ENCODE measurements around the gene PLSCR4.
"Not testable (repeated sequence)": the region's sequence is repeated elsewhere in the genome, so short reads cannot be mapped to it uniquely, and the experiment has no call there.

Gene PLSCR4

GRCh38 chr3:146249921-146250320, 984 bp downstream of the PLSCR4 start:
- no peak for DNase-seq (ENCODE audit: low read depth in 2 of 2, low spot score in 1 of 2)

- no peak for DNase-seq (ENCODE audit: low read depth in 2 of 2, low spot score in 1 of 2)
These were observed 3.0 kb downstream of the PLSCR4 start for GRCh38 chr3:146247911-146248310.

DNA sequence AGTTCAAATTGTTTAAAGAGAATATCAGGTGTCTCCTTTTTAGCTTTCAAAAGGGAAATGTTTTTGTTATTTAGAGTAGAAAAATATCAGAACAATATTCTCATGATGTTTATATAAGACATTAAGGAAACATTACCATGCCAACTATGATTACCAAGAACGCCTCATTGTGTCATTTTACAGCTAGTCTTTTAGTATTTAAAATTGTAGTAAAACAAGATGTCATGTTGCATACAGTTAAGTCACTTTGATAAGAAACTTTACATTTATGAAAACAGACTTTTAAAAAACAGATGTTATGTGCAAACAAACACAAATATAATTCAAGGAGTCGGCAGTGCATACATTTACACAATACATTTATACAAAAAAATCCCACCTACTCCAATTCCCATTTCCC, 4.4 kb downstream of the PLSCR4 start:
- no peak for DNase-seq (ENCODE audit: low read depth in 2 of 2, low spot score in 1 of 2)

DNA sequence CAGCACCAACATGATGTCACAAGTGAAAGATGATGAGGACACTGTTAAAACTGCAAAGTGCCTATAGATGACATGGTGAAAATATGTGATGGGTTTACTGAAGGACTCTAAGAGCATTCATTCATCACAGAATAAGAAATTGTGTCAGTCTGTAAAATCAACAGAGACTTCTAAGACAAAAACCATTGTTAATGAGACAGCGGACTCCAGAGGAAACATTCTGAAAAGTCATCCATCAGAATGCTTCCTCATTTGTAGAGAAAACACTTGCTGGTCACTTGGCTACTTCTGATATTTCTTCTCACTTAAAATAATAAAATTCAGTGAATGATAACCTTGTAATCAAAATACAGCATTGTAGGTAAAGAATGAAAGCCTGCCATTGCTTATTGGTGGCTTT, 7.3 kb downstream of the PLSCR4 start:
- DNase-seq (ENCODE audit: low read depth in 2 of 2, low spot score in 1 of 2): no peak

GRCh38 chr3:146241523-146242240, 9.2 kb downstream of the PLSCR4 start:
- DNase-seq (ENCODE audit: low read depth in 2 of 2, low spot score in 1 of 2): no peak

DNA sequence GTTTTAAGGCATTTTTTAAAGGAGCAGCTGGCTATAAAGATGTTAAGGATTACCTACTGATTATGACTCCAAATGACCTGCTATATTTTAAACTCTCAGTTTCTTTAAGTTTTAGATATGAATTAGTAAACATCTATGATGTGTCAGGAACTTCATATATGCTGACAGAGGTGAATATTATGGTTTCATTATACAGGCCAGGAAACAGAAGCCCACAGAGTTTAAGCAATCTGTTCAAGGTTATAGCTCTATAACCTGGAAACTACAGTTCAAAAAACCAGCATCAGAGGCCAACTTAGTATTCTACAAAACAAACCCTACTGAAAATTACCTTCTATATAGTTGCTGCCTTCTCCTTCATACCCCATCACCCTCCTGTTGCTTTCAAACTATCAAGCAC, 17.4 kb downstream of the PLSCR4 start:
- DNase-seq (ENCODE audit: low read depth in 2 of 2, low spot score in 1 of 2): no peak

DNA sequence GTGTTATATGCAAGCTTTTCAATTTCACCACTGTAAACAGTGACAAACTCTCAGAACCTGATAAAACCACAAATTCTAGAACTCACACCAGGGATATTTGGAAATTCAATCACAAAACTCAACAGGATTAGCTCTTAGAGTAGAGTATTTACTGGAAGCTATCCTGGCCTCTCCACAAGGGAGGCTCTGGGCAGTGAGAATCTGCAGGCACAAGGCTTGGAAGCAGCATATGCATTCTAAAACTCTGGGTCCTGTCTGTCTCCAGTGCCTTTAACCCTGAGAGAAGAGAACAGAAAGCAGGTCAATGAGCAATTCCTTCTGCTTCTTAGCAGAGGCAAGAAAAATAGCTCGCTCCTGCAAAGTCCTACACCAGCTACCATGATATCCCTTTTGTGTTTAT, 23.4 kb downstream of the PLSCR4 start:
- no peak for DNase-seq (ENCODE audit: low read depth in 2 of 2, low spot score in 1 of 2)

DNA sequence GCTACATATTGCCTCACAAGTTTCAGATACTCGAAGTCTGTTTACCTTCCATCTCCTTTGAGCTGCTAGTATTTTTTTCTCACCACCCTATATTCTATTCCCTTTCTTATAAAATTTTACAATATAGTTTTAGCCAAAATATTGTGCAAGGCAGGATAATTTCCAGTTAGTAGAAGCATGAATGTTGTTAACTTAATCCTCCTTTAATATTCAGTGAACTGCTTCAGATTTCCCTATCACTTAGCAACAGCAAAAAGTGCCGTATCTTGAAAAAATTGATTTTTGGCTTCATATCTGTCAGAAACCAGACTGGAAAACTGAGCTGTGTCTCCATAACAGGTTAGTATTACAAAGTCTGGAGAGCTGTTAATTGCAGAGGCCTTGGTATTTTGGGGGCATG, 24.0 kb downstream of the PLSCR4 start:
- DNase-seq (ENCODE audit: low read depth in 2 of 2, low spot score in 1 of 2): no peak

- DNase-seq (ENCODE audit: low read depth in 2 of 2, low spot score in 1 of 2): not testable (repeated sequence)
These were observed 25.4 kb downstream of the PLSCR4 start for GRCh38 chr3:146225458-146225857.

- DNase-seq (ENCODE audit: low read depth in 2 of 2, low spot score in 1 of 2): no peak
These were observed 27.2 kb downstream of the PLSCR4 start for GRCh38 chr3:146223401-146224373.

DNA sequence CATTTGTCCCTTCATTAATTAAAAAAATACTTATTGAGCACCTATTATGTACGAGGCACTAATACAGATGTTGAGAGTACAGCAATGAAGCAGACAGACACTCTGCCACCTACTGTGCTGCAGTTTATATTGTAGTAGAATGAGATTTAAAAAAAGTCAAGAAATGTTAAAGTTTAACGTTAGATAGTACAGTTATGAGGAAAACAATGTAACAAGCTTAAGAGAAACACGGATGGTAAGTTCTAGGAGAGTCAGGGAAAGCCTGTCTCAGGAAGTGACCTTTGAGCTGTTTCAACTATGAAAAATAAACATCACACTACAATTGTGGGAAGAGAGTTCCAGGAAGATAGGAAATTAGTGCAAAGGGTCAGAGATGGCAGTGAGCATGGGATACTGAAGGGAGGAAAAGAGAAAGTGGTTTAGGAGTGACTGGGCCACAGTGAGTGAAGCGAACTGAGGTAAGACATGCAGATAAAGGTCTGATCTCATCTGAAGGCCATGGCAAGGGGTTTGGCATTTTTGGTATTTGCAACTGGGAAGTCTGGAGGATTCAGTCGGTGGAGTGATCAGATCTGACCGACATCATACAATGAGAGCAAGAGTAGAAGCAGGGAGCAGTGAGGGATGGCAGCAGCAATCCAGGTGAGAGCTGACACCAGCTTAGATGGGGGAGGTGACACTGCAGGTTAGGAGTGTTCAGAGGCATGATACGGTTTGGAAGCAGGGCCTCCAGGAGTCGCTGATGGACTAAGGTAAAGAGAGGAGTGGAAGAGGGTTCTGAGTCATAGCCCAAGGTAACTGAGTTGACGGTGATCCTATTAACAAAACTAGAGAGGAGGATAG, 28.5 kb downstream of the PLSCR4 start:
- no peak for DNase-seq (ENCODE audit: low read depth in 2 of 2, low spot score in 1 of 2)

- DNase-seq (ENCODE audit: low read depth in 2 of 2, low spot score in 1 of 2): no peak
These were observed 29.6 kb downstream of the PLSCR4 start for GRCh38 chr3:146221276-146221675.

GRCh38 chr3:146218880-146219866, 31.7 kb downstream of the PLSCR4 start:
- DNase-seq (ENCODE audit: low read depth in 2 of 2, low spot score in 1 of 2): no peak

- DNase-seq (ENCODE audit: low read depth in 2 of 2, low spot score in 1 of 2): no peak
These were observed 33.6 kb downstream of the PLSCR4 start for GRCh38 chr3:146217324-146217723.

- no peak for DNase-seq (ENCODE audit: low read depth in 2 of 2, low spot score in 1 of 2)
These were observed 36.4 kb downstream of the PLSCR4 start for GRCh38 chr3:146214493-146214892.

- no peak for DNase-seq (ENCODE audit: low read depth in 2 of 2, low spot score in 1 of 2)
These were observed 41.5 kb downstream of the PLSCR4 start for GRCh38 chr3:146209371-146209770.

DNA sequence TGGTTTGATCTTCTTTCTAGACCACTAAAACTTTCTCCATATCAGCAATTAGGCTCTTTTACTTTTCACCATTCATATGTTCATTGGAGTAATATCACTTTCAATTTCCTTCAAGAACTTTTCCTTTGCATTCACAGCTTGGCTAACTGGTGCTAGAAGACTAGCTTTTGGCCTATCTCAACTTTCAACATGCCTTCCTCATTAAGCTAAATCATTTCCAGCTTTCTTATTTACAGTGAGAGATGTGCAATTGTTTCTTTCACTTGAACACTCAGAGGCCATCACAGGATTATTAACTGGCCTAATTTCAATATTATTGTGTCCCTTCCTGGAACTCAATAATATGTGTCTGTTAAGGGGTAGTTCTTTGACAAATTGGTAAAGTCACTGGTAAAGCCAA, 47.1 kb downstream of the PLSCR4 start:
- no peak for DNase-seq (ENCODE audit: low read depth in 2 of 2, low spot score in 1 of 2)

GRCh38 chr3:146200461-146201220, 50.3 kb downstream of the PLSCR4 start:
- DNase-seq (ENCODE audit: low read depth in 2 of 2, low spot score in 1 of 2): no peak

GRCh38 chr3:146199762-146200161, 51.1 kb downstream of the PLSCR4 start:
- no peak for DNase-seq (ENCODE audit: low read depth in 2 of 2, low spot score in 1 of 2)

All from stimulated activated CD8-positive, alpha-beta memory T cell treated with anti-CD3 and anti-CD28 coated beads, Interleukin-4, amount 100 ng/mL, for 4 hours (primary cell).